GM18499 (cell line): Measurements from ENCODE around the gene SHISA8.

Experiments used
- ATAC-seq: cut with Tn5 transposase; IDR thresholded peaks from one replicate; pipeline ENCODE4 v1.9.1; 2021; ENCODE audit warnings: moderate number of reproducible peaks; ENCODE audit not compliant: insufficient read depth, unreplicated experiment

Gene SHISA8

GRCh38 chr22:41934284-41935014 is 19.6 kb upstream of the SHISA8 start:
- ATAC-seq: no peak

- ATAC-seq: no peak
Observed at GRCh38 chr22:41933411-41934177, 18.7 kb upstream of the SHISA8 start.

- ATAC-seq: no peak
Observed at GRCh38 chr22:41932353-41932752, 17.5 kb upstream of the SHISA8 start.

GRCh38 chr22:41931701-41932269 is 16.9 kb upstream of the SHISA8 start:
- no peak for ATAC-seq

GRCh38 chr22:41929418-41929810 is 14.5 kb upstream of the SHISA8 start:
- no peak for ATAC-seq

GRCh38 chr22:41928593-41929417 is 13.9 kb upstream of the SHISA8 start:
- no peak for ATAC-seq

GRCh38 chr22:41927813-41928212 is 12.9 kb upstream of the SHISA8 start:
- no peak for ATAC-seq

DNA sequence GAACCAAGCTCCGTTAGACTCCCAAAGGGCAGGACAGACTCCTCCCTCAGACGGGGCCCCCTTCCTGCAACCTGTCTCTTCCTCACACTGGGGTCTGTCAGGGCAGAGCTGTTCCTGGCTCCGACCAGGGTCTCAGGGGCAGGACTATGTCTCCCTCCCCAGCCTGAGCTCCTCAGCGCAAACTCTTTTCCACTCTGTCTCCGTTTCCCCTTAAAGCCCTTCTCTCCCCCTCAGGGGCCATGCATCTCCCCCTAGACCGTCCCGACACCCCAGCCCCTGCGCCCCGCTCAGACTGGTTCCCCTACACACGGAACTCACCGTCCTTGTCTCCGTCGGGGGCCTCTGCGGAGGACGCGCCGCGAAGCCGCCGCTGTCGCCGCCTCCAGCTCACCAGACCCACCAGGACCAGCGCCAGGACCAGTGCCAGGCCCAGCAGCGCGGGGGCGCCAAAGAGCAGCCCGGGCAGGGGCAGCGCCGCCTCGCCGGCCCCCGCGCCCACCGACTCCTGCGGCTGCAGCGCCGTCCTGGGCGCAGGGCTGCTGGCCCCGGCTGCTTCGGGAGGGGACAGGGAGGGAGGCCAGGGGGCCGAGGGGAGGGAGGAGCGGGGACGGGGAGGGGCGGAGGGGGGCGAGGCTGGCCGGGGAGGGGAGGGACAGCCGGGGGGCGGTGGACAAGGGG is 11.0 kb upstream of the SHISA8 start:
- ATAC-seq: no peak

DNA sequence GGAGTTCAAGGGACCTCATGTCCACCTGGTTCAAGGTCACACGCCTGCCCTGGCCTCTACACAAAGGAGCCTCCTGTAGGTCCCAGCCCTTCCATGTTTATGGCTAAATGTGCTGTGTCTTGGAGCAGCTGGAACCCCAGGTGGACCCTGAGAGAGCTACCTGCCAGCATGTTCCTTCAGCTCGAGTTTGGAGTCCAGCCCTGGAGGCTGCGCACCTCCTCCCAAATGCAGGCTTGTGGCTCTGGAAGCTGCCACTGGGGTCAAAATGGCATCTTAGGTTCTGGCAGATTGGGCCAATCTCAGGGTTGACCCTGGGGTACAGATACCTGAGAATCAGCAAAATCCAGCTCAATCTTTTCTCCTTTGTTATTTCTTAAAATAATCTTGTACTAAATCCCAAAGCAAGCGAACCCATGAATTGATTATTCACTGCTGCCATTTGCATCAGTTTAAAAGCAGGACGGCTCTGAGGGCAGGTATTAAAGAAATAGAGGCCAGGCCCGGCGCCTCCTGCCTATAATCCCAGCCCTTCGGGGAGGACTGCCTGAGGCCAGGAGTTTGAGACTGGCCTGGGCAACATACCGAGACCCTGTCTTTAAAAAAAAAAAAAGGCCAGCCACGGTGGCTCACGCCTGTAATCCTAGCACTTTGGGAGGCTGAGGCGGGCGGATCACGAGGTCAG is 8.9 kb upstream of the SHISA8 start:
- no peak for ATAC-seq

- no peak for ATAC-seq
Observed at GRCh38 chr22:41922940-41923594, 8.2 kb upstream of the SHISA8 start.

DNA sequence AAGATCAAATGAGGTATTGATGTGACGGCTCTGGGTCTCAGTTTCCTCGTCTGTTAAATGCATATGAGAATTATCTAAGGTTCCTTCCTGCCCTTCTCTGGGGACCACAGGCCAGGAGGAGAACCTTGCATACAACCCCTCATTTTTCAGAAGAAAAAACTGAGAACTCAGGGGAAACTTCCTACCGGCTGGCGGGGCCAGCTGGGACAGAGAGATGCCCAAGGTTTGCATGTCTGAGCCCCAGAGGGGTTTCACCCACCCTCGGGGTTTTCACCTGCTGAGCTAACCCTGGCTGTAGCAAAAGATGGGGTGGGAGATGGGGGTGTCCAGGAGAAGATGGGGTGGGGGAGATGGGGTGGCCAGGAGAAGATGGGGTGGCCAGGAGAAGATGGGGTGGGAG is 7.5 kb upstream of the SHISA8 start:
- ATAC-seq: no peak

DNA sequence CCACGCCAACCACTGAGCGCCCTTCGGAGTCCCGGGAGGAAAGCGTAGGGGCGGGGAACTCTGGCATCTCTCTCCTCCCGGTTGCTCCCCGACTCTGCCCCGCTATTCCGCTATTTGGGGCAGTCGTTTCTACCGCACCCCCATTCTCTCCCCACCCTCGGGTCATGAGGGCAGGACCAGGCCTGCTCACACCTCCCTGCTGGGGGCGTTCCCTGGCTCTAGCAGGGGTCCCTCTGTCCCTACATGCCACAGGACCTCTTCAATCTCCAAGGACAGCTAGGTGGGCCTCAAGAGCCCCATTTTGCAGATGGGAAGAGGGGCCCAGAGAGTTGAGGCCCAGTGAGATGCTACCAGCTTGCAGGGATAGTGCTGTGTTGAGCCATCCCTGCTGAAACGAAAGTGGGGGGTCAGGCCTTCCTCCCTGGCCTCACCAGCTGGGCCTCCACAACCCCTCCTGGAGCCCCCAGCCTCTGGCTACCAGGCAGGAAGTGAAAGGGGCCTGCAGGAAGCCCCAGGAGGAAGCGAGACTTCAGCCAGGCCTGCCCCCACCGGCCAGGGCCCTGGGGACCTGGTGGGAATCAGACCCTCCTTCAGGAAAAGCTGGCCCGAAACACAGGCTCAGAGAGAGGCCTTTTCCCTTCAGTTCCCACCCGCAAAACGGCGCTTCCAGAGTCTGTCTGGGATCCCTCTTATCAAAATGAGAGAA is 5.5 kb upstream of the SHISA8 start:
- no peak for ATAC-seq

DNA sequence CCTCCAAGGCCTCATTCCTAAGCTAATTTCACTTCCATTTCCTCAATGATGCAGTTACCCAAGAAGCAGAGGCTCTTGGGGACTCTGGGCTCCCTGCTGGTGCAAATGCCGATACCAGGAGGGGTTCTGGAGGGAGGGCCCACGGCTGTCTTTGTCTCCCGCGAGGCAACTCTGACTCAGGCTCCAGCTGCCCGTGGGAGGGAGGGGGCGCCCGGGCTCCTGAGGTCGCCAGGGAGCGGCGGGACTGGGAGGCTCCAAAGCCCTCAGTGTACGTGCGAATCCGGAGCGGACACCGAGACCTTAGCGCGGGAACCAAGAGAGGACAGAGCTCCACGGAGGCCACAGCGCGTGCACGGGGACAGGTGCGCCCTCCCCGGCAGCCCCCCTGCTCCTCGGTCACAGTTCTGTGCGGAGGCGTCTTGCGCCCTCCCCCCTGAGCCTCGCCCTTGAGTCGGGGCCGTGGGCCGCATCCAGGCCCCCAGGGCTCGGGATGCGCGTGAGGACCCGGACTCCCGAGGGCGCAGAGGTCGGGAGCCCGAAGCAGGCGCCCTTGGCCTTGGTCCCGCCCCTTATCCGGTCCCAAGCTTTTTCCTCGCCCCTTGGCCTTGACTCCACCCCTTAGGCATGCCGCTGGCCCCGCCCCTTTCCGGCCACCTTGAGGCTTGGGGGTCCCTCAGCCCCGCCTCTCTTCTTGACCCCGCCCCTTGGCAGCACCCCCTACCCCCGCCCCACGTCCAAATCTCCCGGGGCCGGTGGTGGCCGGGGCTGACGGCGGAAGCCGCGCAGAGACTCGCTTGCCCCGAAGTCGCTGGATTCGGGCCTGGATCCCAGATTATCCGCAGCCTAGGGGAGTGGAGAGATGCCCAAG is 4.7 kb upstream of the SHISA8 start:
- no peak for ATAC-seq

- no peak for ATAC-seq
Observed at GRCh38 chr22:41917903-41918791, 3.3 kb upstream of the SHISA8 start.

GRCh38 chr22:41917375-41917902 is 2.6 kb upstream of the SHISA8 start:
- ATAC-seq: no peak

- ATAC-seq: no peak
Observed at GRCh38 chr22:41916745-41917358, 2.0 kb upstream of the SHISA8 start.
